CD14-positive monocyte (primary cell): Measurements from ENCODE around the gene WDR33. TPM values are rescaled to one million over a fixed set of nuclear protein-coding genes. Genes with fewer than 3 reads are reported as not detected.

Source experiments
- DNase-seq, 3 donors: peaks; one replicate each; pipeline ENCODE4 v3.0.0-alpha.2; 2011 to 2022
- H2AFZ ChIP-seq: 2 replicates; pipeline ENCODE4 v1.6.0; 2012; ENCODE audit warnings: mild to moderate bottlenecking, low read depth, low read length, inconsistent platforms; ENCODE audit not compliant: insufficient read depth, poor library complexity, severe bottlenecking
- H3K27ac ChIP-seq, 2 donors: 1 replicate in 1 of 2; 2 replicates in 1 of 2; pipeline ENCODE4 v1.5.1; 2012 to 2013; ENCODE audit warnings: low read length in 2 of 2, control low read depth in 1 of 2, inconsistent platforms in 1 of 2, low read depth in 1 of 2, mild to moderate bottlenecking in 1 of 2
- H3K27me3 ChIP-seq, 2 donors: one replicate each; pipeline versions ENCODE4 v1.6.0 to v1.6.1; 2011 to 2013; ENCODE audit warnings: low read length in 2 of 2; ENCODE audit not compliant: control insufficient read depth in 2 of 2, insufficient read depth in 2 of 2
- H3K36me3 ChIP-seq, 2 donors: replicated peaks in 1 of 2; 1 replicate in 1 of 2; 2 replicates in 1 of 2; pipeline versions ENCODE4 v1.5.1 to v1.6.1; 2012 to 2013; ENCODE audit warnings: low read length in 2 of 2, control low read depth in 1 of 2, inconsistent platforms in 1 of 2, mild to moderate bottlenecking in 1 of 2; ENCODE audit not compliant: insufficient read depth in 2 of 2, control insufficient read depth in 1 of 2
- H3K4me1 ChIP-seq, 2 donors: 1 replicate in 1 of 2; 2 replicates in 1 of 2; pipeline versions ENCODE4 v1.5.1 to v1.6.1; 2012 to 2013; ENCODE audit warnings: low read length in 2 of 2, control low read depth in 1 of 2, inconsistent platforms in 1 of 2, mild to moderate bottlenecking in 1 of 2, moderate library complexity in 1 of 2; ENCODE audit not compliant: insufficient read depth in 2 of 2, control insufficient read depth in 1 of 2
- H3K4me2 ChIP-seq: replicated peaks from 2 replicates; pipeline ENCODE3; 2012; ENCODE audit warnings: low read length, moderate library complexity, mild to moderate bottlenecking; ENCODE audit not compliant: poor library complexity, severe bottlenecking; ENCODE audit errors: extremely low read depth
- H3K4me3 ChIP-seq, 3 experiments: fragments of 200-600 bp in 1 of 3; sonication (generic) in 1 of 3; replicated peaks in 1 of 3; 1 replicate in 2 of 3; 2 replicates in 1 of 3; pipeline ENCODE4 v1.5.1; 2011 to 2013; ENCODE audit warnings: low read length in 3 of 3, mild to moderate bottlenecking in 3 of 3, control low read depth in 2 of 3, low read depth in 2 of 3, inconsistent platforms in 1 of 3, moderate library complexity in 1 of 3
- H3K79me2 ChIP-seq: 2 replicates; pipeline ENCODE4 v1.6.0; 2012; ENCODE audit warnings: mild to moderate bottlenecking, control low read depth, inconsistent platforms, low read length, moderate library complexity; ENCODE audit not compliant: insufficient read depth
- H3K9ac ChIP-seq: 2 replicates; pipeline ENCODE4 v1.6.0; 2017; ENCODE audit warnings: low read length, mild to moderate bottlenecking; ENCODE audit not compliant: insufficient read depth, poor library complexity, severe bottlenecking
- H3K9me3 ChIP-seq, 2 donors: replicated peaks in 1 of 2; 1 replicate in 1 of 2; 2 replicates in 1 of 2; pipeline versions ENCODE4 v1.5.1 to v1.6.1; 2012 to 2013; ENCODE audit warnings: low read length in 2 of 2, control low read depth in 1 of 2; ENCODE audit not compliant: control insufficient read depth in 1 of 2, insufficient read depth in 1 of 2
- H4K20me1 ChIP-seq: 2 replicates; pipeline ENCODE4 v1.6.0; 2012; ENCODE audit warnings: mild to moderate bottlenecking, low read length, control low read depth, moderate library complexity; ENCODE audit not compliant: insufficient read depth
- H3K27ac Mint-ChIP-seq, 7 donors: one replicate each; pipeline ENCODE4 v1.8.0; 2020; ENCODE audit warnings: mild to moderate bottlenecking in 7 of 7, mixed read lengths in 7 of 7, moderate library complexity in 6 of 7, inconsistent platforms in 2 of 7
- H3K27me3 Mint-ChIP-seq, 3 donors: one replicate each; pipeline ENCODE4 v1.8.0; 2021 to 2022; ENCODE audit warnings: low read depth in 3 of 3, mild to moderate bottlenecking in 3 of 3, mixed read lengths in 3 of 3, moderate library complexity in 3 of 3, inconsistent platforms in 1 of 3
- H3K36me3 Mint-ChIP-seq, 2 donors: one replicate each; pipeline ENCODE4 v1.8.0; 2020; ENCODE audit warnings: mixed read lengths in 2 of 2, inconsistent platforms in 1 of 2, mild to moderate bottlenecking in 1 of 2
- H3K4me1 Mint-ChIP-seq: one replicate; pipeline ENCODE4 v1.8.0; 2020; ENCODE audit warnings: mild to moderate bottlenecking, mixed read lengths
- H3K4me3 Mint-ChIP-seq, 2 donors: one replicate each; pipeline ENCODE4 v1.8.0; 2020; ENCODE audit warnings: mild to moderate bottlenecking in 2 of 2, mixed read lengths in 2 of 2, moderate library complexity in 1 of 2
- H3K9me3 Mint-ChIP-seq, 7 donors: one replicate each; pipeline ENCODE4 v1.8.0; 2020 to 2022; ENCODE audit warnings: mixed read lengths in 7 of 7, mild to moderate bottlenecking in 6 of 7, moderate library complexity in 6 of 7, inconsistent platforms in 2 of 7
- CTCF ChIP-seq: fragments of 200-600 bp; IDR thresholded peaks from one replicate; pipeline ENCODE4 v1.8.0; 2022; ENCODE audit warnings: antibody characterized with exemption, mild to moderate bottlenecking
- WGBS: methylation state at CpG from one replicate; pipeline ENCODE4 v1.1.5; 2013; ENCODE audit warnings: missing lambda C conversion rate; ENCODE audit not compliant: insufficient coverage; 5-methylcytosine and 5-hydroxymethylcytosine counted together
- intact Hi-C, 2 donors: fragments of 100-400 bp; cut with micrococcal nuclease; formaldehyde crosslinking; loops; one replicate each; pipeline versions ENCODE4 v1.15.0 to v1.15.1; 2023
- polyA plus RNA-seq, 3 donors: library from polyadenylated mRNA; depleted of rRNA in 1 of 3; unstranded in 2 of 3; stranded (reverse) in 1 of 3; fragments of 300-500 nt in 2 of 3; fragments of >200 nt in 1 of 3; fragmentation: Illumina TruSeq in 2 of 3; gene quantifications; 1 replicate in 2 of 3; 2 replicates in 1 of 3; pipeline ENCODE4 v1.2.3, GENCODE V29; 2012 to 2021

WDR33 gene
- polyA plus RNA-seq, 3 donors, result 12.5 to 19.6 (median 12.6) TPM

DNA sequence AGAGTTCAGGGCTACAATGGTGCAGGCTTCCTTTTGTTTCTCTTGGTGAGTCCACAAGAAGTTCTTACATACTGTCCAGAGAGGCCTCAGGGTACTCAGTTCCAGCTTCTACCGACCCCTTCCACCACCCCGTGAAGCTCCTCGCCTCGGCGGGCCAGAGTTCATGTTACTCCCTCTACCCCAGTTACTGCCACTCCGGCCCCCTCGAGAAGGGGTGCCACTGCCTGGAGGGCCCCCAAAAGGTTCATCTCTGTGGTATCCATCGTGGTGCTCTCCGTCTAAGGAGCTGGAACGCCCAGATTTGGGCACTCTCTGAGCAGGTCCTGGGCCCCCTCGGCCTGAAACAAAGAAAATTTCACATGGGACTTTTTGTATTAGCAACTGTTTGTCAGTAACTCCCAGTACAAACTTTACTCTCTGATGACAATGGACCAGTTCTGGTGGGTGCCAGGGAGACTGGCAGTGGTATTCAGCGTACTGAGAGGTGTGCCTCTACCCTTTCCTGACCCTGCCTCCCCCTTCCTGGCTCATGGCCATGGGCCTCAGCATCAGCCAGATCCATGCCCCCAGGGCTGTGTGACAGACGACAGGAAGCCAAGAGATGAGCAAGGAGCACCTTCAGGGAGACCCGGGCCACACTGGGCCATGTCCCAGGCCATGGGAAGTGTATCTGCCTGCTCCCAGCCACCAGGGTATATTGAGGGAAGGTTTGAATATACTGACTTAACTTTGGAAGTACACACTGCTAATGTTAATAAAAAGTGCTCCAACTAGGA lies 104.6 kb downstream of the WDR33 start:
- Histone ChIP-seq H3K36me3 (peaks cover 27 to 57% of the 10 kb centered on the region in 2 donors), H3K4me2 (no peak overlapping the region), H3K79me2 (peaks cover 34% of the 10 kb centered on the region), H3K9me3 (no peaks in the 10 kb centered on the region), H3K27ac (peak overlapping the region; percentile 6 to 62), H4K20me1 (peaks cover 28% of the 10 kb centered on the region), H2AFZ (no peak overlapping the region), H3K27me3 (no peaks in the 10 kb centered on the region), H3K4me3 (no peak overlapping the region), H3K4me1 (peaks cover 31 to 35% of the 10 kb centered on the region in 2 donors), H3K9ac (no peak overlapping the region)
- 99% methylated on average over 12 of the region's 14 CpGs for WGBS
- H3K36me3 Mint-ChIP-seq, result peaks cover 40 to 58% of the 10 kb centered on the region in 2 donors
- TF ChIP-seq CTCF, result no peak
- no peak for DNase-seq
- no peaks in the 10 kb centered on the region for H3K27me3 Mint-ChIP-seq
- no peaks in the 10 kb centered on the region for H3K9me3 Mint-ChIP-seq
- H3K4me3 Mint-ChIP-seq, result no peak overlapping the region
- H3K4me1 Mint-ChIP-seq, result peaks cover 31% of the 10 kb centered on the region
- peak overlapping the region in 5 of 7 donors; percentile 51 to 68 (median 61) for H3K27ac Mint-ChIP-seq
- intact Hi-C loops, result loop anchor here (10.0 kb wide), 1 partner anchor 182 kb away; the partner anchor contains the start of gene IWS1 (in 2 of the 2)

- H3K27me3 Mint-ChIP-seq, result no peaks in the 10 kb centered on the region
- peaks cover 27 to 49% of the 10 kb centered on the region in 2 donors for H3K36me3 ChIP-seq
Measured at GRCh38 chr2:127705391-127706065, 105.4 kb downstream of the WDR33 start.

More at GRCh38 chr2:127705391-127706065, 105.4 kb downstream of the WDR33 start:
- Mint-ChIP-seq H3K9me3 (no peaks in the 10 kb centered on the region), H3K4me3 (no peak overlapping the region), H3K27ac (peak overlapping the region in 6 of 7 donors; percentile 43 to 82 (median 70)), H3K4me1 (peaks cover 35% of the 10 kb centered on the region), H3K36me3 (peaks cover 36 to 49% of the 10 kb centered on the region in 2 donors)
- Histone ChIP-seq H3K27me3 (no peaks in the 10 kb centered on the region), H2AFZ (no peak overlapping the region), H3K9me3 (no peaks in the 10 kb centered on the region), H3K27ac (peak overlapping the region in 1 of 2 donors; percentile 62), H3K4me3 (no peak overlapping the region), H3K79me2 (peaks cover 34% of the 10 kb centered on the region), H4K20me1 (peaks cover 28% of the 10 kb centered on the region), H3K4me1 (peaks cover 37 to 38% of the 10 kb centered on the region in 2 donors), H3K4me2 (peak overlapping the region; percentile 12), H3K9ac (no peak overlapping the region)
- intact Hi-C loops, result loop anchor here (10.0 kb wide), 1 partner anchor 181 kb away; the partner anchor contains the start of gene IWS1 (in 2 of the 2)
- 40% methylated on average over 3 of the region's 5 CpGs for WGBS
- DNase-seq, result peak; percentile 27 to 74 (median 72)
- no peak for TF ChIP-seq CTCF
